C4-2B (cell line): ENCODE data around the gene IQGAP2.

Source experiments
- ZFX ChIP-seq: fragments of 450-650 bp; IDR thresholded peaks from 2 replicates; pipeline ENCODE4 v1.6.1; 2017
- TF ChIP-seq, protein P1 (sequence below): fragments of 450-650 bp; conservative IDR thresholded peaks from 2 replicates; pipeline ENCODE4 v1.5.1; 2017; ENCODE audit warnings: mild to moderate bottlenecking

DNA sequence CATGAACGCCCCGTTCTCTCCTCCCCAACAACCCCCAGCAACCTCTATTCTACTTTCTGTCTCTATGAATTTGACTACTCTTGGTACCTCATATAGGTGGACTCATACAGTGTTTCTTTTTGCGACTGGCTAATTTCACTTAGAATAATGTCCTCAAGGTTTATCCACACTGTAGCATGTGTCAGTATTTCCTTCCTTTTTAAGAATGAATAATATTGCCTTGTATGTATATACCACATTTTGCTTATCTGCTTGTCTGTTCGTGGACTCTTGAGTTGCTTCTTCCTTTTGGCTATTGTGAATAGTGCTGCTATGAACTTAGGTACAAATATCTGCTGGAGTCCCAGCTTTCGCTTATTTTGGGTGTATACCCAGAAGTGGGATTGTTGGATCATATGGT is 42.7 kb downstream of the IQGAP2 start:
- TF ChIP-seq, protein P1, sequence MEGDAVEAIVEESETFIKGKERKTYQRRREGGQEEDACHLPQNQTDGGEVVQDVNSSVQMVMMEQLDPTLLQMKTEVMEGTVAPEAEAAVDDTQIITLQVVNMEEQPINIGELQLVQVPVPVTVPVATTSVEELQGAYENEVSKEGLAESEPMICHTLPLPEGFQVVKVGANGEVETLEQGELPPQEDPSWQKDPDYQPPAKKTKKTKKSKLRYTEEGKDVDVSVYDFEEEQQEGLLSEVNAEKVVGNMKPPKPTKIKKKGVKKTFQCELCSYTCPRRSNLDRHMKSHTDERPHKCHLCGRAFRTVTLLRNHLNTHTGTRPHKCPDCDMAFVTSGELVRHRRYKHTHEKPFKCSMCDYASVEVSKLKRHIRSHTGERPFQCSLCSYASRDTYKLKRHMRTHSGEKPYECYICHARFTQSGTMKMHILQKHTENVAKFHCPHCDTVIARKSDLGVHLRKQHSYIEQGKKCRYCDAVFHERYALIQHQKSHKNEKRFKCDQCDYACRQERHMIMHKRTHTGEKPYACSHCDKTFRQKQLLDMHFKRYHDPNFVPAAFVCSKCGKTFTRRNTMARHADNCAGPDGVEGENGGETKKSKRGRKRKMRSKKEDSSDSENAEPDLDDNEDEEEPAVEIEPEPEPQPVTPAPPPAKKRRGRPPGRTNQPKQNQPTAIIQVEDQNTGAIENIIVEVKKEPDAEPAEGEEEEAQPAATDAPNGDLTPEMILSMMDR, result no peak
- TF ChIP-seq ZFX, result no peak
